H1 (cell line): ENCODE measurements around the gene SGSH. TPM values are rescaled to one million over a fixed set of nuclear protein-coding genes. Genes with fewer than 3 reads are reported as not detected.

Experiments used
- CTCF ChIA-PET: fragments of 300-600 bp; sonication (Branson Sonifier 250); formaldehyde crosslinking; loops from one replicate; lab custom pipeline; 2021; ENCODE audit not compliant: partially characterized antibody; lab: Charles Lee
- POLR2A ChIA-PET: fragments of 300-600 bp; sonication (Branson Sonifier 250); formaldehyde crosslinking; loops from one replicate; lab custom pipeline; 2021; ENCODE audit warnings: inconsistent platforms; ENCODE audit not compliant: partially characterized antibody; lab: Charles Lee
- DNase-seq, 2 experiments: peaks; one replicate each; pipeline versions ENCODE4 v3.0.0 to v3.0.0-alpha.2; 2010 to 2022; ENCODE audit warnings: low spot score in 2 of 2, low read depth in 1 of 2, mixed read lengths in 1 of 2
- FAIRE-seq: peaks from 2 replicates; lab custom pipeline; 2011; peaks lifted over from hg19 to GRCh38; lab: Jason Lieb, UNC
- H2AFZ ChIP-seq: 2 replicates; pipeline ENCODE4 v1.8.1; 2012; ENCODE audit warnings: low read length, inconsistent platforms
- H2AK5ac ChIP-seq: 2 replicates; pipeline ENCODE4 v1.6.1; 2013; ENCODE audit warnings: low read depth, low read length
- H2BK120ac ChIP-seq: replicated peaks from 2 replicates; pipeline ENCODE3; 2013; ENCODE audit warnings: low read depth, low read length, inconsistent platforms
- H2BK12ac ChIP-seq: 2 replicates; pipeline ENCODE4 v1.6.1; 2013; ENCODE audit warnings: low read depth, low read length
- H2BK15ac ChIP-seq: 2 replicates; pipeline ENCODE4 v1.6.1; 2013; ENCODE audit warnings: low read length
- H2BK20ac ChIP-seq: 2 replicates; pipeline ENCODE4 v1.6.1; 2013; ENCODE audit warnings: low read length
- H2BK5ac ChIP-seq: 2 replicates; pipeline ENCODE4 v1.6.1; 2013; ENCODE audit warnings: low read depth, low read length
- H3K14ac ChIP-seq: 2 replicates; pipeline ENCODE4 v1.6.1; 2013; ENCODE audit warnings: inconsistent platforms; ENCODE audit not compliant: insufficient read length
- H3K18ac ChIP-seq: 2 replicates; pipeline ENCODE4 v1.6.1; 2013; ENCODE audit warnings: low read length; ENCODE audit errors: extremely low read depth
- H3K23ac ChIP-seq: 2 replicates; pipeline ENCODE4 v1.6.1; 2013; ENCODE audit warnings: inconsistent platforms; ENCODE audit not compliant: insufficient read length
- H3K23me2 ChIP-seq: 2 replicates; pipeline ENCODE4 v1.6.1; 2013; ENCODE audit warnings: low read depth, low read length
- H3K27ac ChIP-seq: 2 replicates; pipeline ENCODE4 v1.6.1; 2011; ENCODE audit warnings: low read depth, low read length, inconsistent platforms
- H3K27me3 ChIP-seq, 4 experiments: replicated peaks in 1 of 4; 1 replicate in 1 of 4; 2 replicates in 3 of 4; pipeline versions ENCODE4 v1.6.1 to v1.8.1; 2011 to 2013; ENCODE audit warnings: low read length in 3 of 4, mild to moderate bottlenecking in 3 of 4, inconsistent platforms in 2 of 4, mixed read lengths in 2 of 4, moderate library complexity in 1 of 4; ENCODE audit not compliant: control insufficient read depth in 3 of 4, insufficient read depth in 3 of 4; ENCODE audit errors: extremely low read depth in 1 of 4
- H3K36me3 ChIP-seq, 4 experiments: 2 replicates each; pipeline versions ENCODE4 v1.6.1 to v1.8.1; 2011 to 2013; ENCODE audit warnings: mild to moderate bottlenecking in 4 of 4, low read length in 3 of 4, moderate library complexity in 2 of 4, control low read depth in 1 of 4, inconsistent platforms in 1 of 4; ENCODE audit not compliant: insufficient read depth in 4 of 4, control insufficient read depth in 2 of 4
- H3K4ac ChIP-seq: replicated peaks from 2 replicates; pipeline ENCODE3; 2013; ENCODE audit warnings: low read length, low read depth, mixed read lengths, inconsistent platforms; ENCODE audit not compliant: insufficient read length
- H3K4me1 ChIP-seq, 4 experiments: replicated peaks in 1 of 4; 1 replicate in 1 of 4; 2 replicates in 3 of 4; pipeline versions ENCODE4 v1.6.1 to v1.8.1; 2011 to 2013; ENCODE audit warnings: low read length in 3 of 4, inconsistent platforms in 2 of 4, mixed read lengths in 1 of 4; ENCODE audit not compliant: insufficient read depth in 4 of 4, control insufficient read depth in 3 of 4
- H3K4me2 ChIP-seq, 2 experiments: 2 replicates each; pipeline versions ENCODE4 v1.6.1 to v1.8.1; 2011 to 2013; ENCODE audit warnings: low read depth in 2 of 2, low read length in 2 of 2, control low read depth in 1 of 2, inconsistent platforms in 1 of 2, mild to moderate bottlenecking in 1 of 2; ENCODE audit not compliant: insufficient read depth in 1 of 2
- H3K4me3 ChIP-seq, 4 experiments: fragments of 200-600, 300-600 bp in 1 of 4; sonication (generic), shearing (Covaris generic), sonication (Bioruptor Twin) in 1 of 4; 2 replicates each; pipeline versions ENCODE4 v1.5.1 to v1.8.1; 2011 to 2016; ENCODE audit warnings: low read length in 4 of 4, low read depth in 3 of 4, control low read depth in 2 of 4, inconsistent platforms in 2 of 4, mild to moderate bottlenecking in 2 of 4, mixed read lengths in 1 of 4, moderate library complexity in 1 of 4; ENCODE audit not compliant: insufficient read depth in 2 of 4; ENCODE audit errors: extremely low read depth in 1 of 4
- H3K56ac ChIP-seq: replicated peaks from 2 replicates; pipeline ENCODE3; 2013; ENCODE audit warnings: low read depth, mild to moderate bottlenecking, mixed read lengths, low read length, inconsistent platforms; ENCODE audit not compliant: insufficient read length
- H3K79me1 ChIP-seq: 2 replicates; pipeline ENCODE4 v1.6.1; 2013; ENCODE audit warnings: low read depth, low read length, control low read depth
- H3K79me2 ChIP-seq, 2 experiments: 2 replicates each; pipeline versions ENCODE4 v1.6.1 to v1.8.1; 2012 to 2013; ENCODE audit warnings: low read length in 2 of 2, mild to moderate bottlenecking in 2 of 2, inconsistent platforms in 1 of 2; ENCODE audit not compliant: insufficient read depth in 2 of 2, control insufficient read depth in 1 of 2
- H3K9ac ChIP-seq, 4 experiments: replicated peaks in 1 of 4; 1 replicate in 1 of 4; 2 replicates in 3 of 4; pipeline versions ENCODE4 v1.6.1 to v1.8.1; 2011 to 2013; ENCODE audit warnings: low read depth in 3 of 4, low read length in 3 of 4, control low read depth in 2 of 4, mild to moderate bottlenecking in 2 of 4, moderate library complexity in 2 of 4, inconsistent platforms in 1 of 4; ENCODE audit errors: extremely low read depth in 1 of 4
- H3K9me3 ChIP-seq, 2 experiments: 2 replicates each; pipeline versions ENCODE4 v1.6.1 to v1.8.1; 2012 to 2013; ENCODE audit warnings: mild to moderate bottlenecking in 2 of 2, moderate library complexity in 2 of 2, control low read depth in 1 of 2, inconsistent platforms in 1 of 2, low read depth in 1 of 2, low read length in 1 of 2, mixed read lengths in 1 of 2; ENCODE audit not compliant: insufficient read depth in 2 of 2
- H4K20me1 ChIP-seq, 2 experiments: replicated peaks in 1 of 2; 2 replicates each; pipeline versions ENCODE3 to v1.8.1; 2011 to 2013; ENCODE audit warnings: inconsistent platforms in 2 of 2, low read length in 2 of 2, mild to moderate bottlenecking in 1 of 2; ENCODE audit not compliant: insufficient read depth in 2 of 2, control insufficient read depth in 1 of 2
- H4K5ac ChIP-seq: 2 replicates; pipeline ENCODE4 v1.6.1; 2013; ENCODE audit warnings: low read length, low read depth, mixed read lengths, inconsistent platforms; ENCODE audit not compliant: insufficient read length
- H4K8ac ChIP-seq: 2 replicates; pipeline ENCODE4 v1.8.0; 2013; ENCODE audit warnings: mild to moderate bottlenecking, moderate library complexity, low read length, inconsistent platforms; ENCODE audit not compliant: insufficient read depth; ENCODE audit errors: extremely low read depth
- H4K91ac ChIP-seq: replicated peaks from 2 replicates; pipeline ENCODE3; 2013; ENCODE audit warnings: low read length, mixed read lengths, inconsistent platforms; ENCODE audit not compliant: insufficient read length
- ATF3 ChIP-seq: IDR thresholded peaks from 2 replicates; pipeline ENCODE4 v1.6.1; 2011; ENCODE audit warnings: low read depth, mild to moderate bottlenecking, low read length; ENCODE audit not compliant: insufficient read depth
- BACH1 ChIP-seq: IDR thresholded peaks from 2 replicates; pipeline ENCODE4 v1.6.1; 2012; ENCODE audit warnings: low read length, improper control_type of control experiment
- BCL11A ChIP-seq, 2 experiments: IDR thresholded peaks; one replicate each; pipeline ENCODE4 v1.6.1; 2011; ENCODE audit warnings: low read depth in 2 of 2, low read length in 2 of 2, mild to moderate bottlenecking in 2 of 2
- CHD1 ChIP-seq: IDR thresholded peaks from 2 replicates; pipeline ENCODE4 v1.6.1; 2012; ENCODE audit warnings: low read depth, low read length, improper control_type of control experiment
- FOSL1 ChIP-seq: IDR thresholded peaks from 2 replicates; pipeline ENCODE4 v1.6.1; 2011; ENCODE audit warnings: mild to moderate bottlenecking, low read depth, low read length, moderate library complexity; ENCODE audit not compliant: insufficient read depth
- JUND ChIP-seq: IDR thresholded peaks from 2 replicates; pipeline ENCODE4 v1.6.1; 2011; ENCODE audit warnings: mild to moderate bottlenecking, improper control_type of control experiment, low read length
- KDM1A ChIP-seq: fragments of 200-600, 300-600 bp; sonication (generic); IDR thresholded peaks from 2 replicates; pipeline ENCODE4 v1.7.1; 2016; ENCODE audit warnings: mild to moderate bottlenecking, low read length, borderline replicate concordance
- KDM4A ChIP-seq: IDR thresholded peaks from one replicate; pipeline ENCODE4 v1.7.1; 2012; ENCODE audit warnings: low read depth, mild to moderate bottlenecking, moderate library complexity, low read length, inconsistent platforms; ENCODE audit not compliant: severe bottlenecking
- MAX ChIP-seq: IDR thresholded peaks from 2 replicates; pipeline ENCODE4 v1.6.1; 2012; ENCODE audit warnings: inconsistent platforms
- POLR2AphosphoS5 ChIP-seq: IDR thresholded peaks from 2 replicates; pipeline ENCODE4 v1.6.1; 2011; ENCODE audit warnings: low read depth, low read length
- SIN3A ChIP-seq, 2 experiments: IDR thresholded peaks in 1 of 2; conservative IDR thresholded peaks in 1 of 2; 2 replicates each; pipeline ENCODE4 v1.6.1; 2011 to 2012; ENCODE audit warnings: low read length in 2 of 2, improper control_type of control experiment in 1 of 2, low read depth in 1 of 2, mild to moderate bottlenecking in 1 of 2
- SP2 ChIP-seq: IDR thresholded peaks from 2 replicates; pipeline ENCODE4 v1.6.1; 2012; ENCODE audit warnings: mild to moderate bottlenecking, low read length, inconsistent platforms
- WGBS, 2 experiments: shearing (Covaris generic) in 1 of 2; methylation state at CpG; one replicate each; pipeline versions ENCODE4 v1.1.6 to v1.1.7; 2013 to 2015; ENCODE audit warnings: low lambda C conversion rate in 2 of 2, mixed read lengths in 2 of 2, inconsistent platforms in 1 of 2, low coverage in 1 of 2, missing lambda C conversion rate in 1 of 2; ENCODE audit not compliant: insufficient replicate concordance in 2 of 2, insufficient coverage in 1 of 2, insufficient read length in 1 of 2; ENCODE audit errors: extremely low coverage in 1 of 2, missing lambda C conversion rate in 1 of 2; 5-methylcytosine and 5-hydroxymethylcytosine counted together
- polyA plus RNA-seq, 7 experiments: library from polyadenylated mRNA; depleted of rRNA in 3 of 7; stranded (reverse) in 5 of 7; unstranded in 2 of 7; fragments of >200 nt in 5 of 7; fragments of 200-250 nt in 2 of 7; gene quantifications; 1 replicate in 5 of 7; 2 replicates in 1 of 7; 4 replicates in 1 of 7; pipeline versions ENCODE4 v1.2.1 to v1.2.3, GENCODE V29; 2011 to 2013; ENCODE audit warnings: missing spikeins in 2 of 7, mixed read lengths in 2 of 7
- total RNA-seq: library from RNA; stranded (reverse); fragmentation: NEBNext Ultra II Directional; extraction: Animal tissue kit (Norgen Biotek cat#: 25700); gene quantifications from 2 replicates; pipeline ENCODE4 v1.2.1, GENCODE V29; 2021

Gene SGSH
- total and polyA plus RNA-seq, 2 of the 8 experiments (the other 6 are each of a cell fraction or from before 2014, with no cell fraction given), result 18.0 to 19.6 TPM

- H2BK20ac ChIP-seq, result no peak overlapping the region
- H4K91ac ChIP-seq, result no peak overlapping the region
- H2AK5ac ChIP-seq, result no peak overlapping the region
- H4K5ac ChIP-seq, result no peak overlapping the region
- H3K4me2 ChIP-seq, result no peak overlapping the region
- no peak for FAIRE-seq
- H3K18ac ChIP-seq, result no peak overlapping the region
- H2BK12ac ChIP-seq, result no peak overlapping the region
- H2BK120ac ChIP-seq, result no peak overlapping the region
- no peak overlapping the region for H2AFZ ChIP-seq
- peaks cover 0 to 6% (median 3%) of the 10 kb centered on the region in 4 experiments; a peak in 3 of 8 replicates for H3K36me3 ChIP-seq
- no peak overlapping the region for H2BK15ac ChIP-seq
- no peak overlapping the region for H3K4me3 ChIP-seq
- DNase-seq, result no peak
- H3K9me3 ChIP-seq, result 0 out of 4 replicates have a peak, but pooled peaks cover 0 to 2% of the 10 kb centered on the region in 2 experiments
- H3K23me2 ChIP-seq, result no peaks in the 10 kb centered on the region
- no peak overlapping the region for H4K8ac ChIP-seq
- no peak overlapping the region for H3K4ac ChIP-seq
- H3K79me1 ChIP-seq, result 0 out of 2 replicates have a peak, but pooled peaks cover 2% of the 10 kb centered on the region
- no peaks in the 10 kb centered on the region for H3K27me3 ChIP-seq
- no peaks in the 10 kb centered on the region for H3K79me2 ChIP-seq
- H3K23ac ChIP-seq, result no peak overlapping the region
- POLR2A ChIA-PET, result interaction anchor here (0.9 to 2.3 kb wide), 4 partner anchors 8 to 33 kb away, joined by 3 to 7 read pairs (median 5); no protein-coding TSS in a partner anchor
- H3K4me1 ChIP-seq, result no peaks in the 10 kb centered on the region
- CTCF ChIA-PET, result interaction anchor here (1.0 to 4.6 kb wide), 4 partner anchors 11 to 47 kb away, joined by 4 to 20 read pairs (median 10); no protein-coding TSS in a partner anchor
- no peak overlapping the region for H3K27ac ChIP-seq
- WGBS, 2 experiments, result 85% methylated on average over 17 of the region's 17 CpGs; no CpG with 5 or more reads in 1 of the 2 experiments
- no peak overlapping the region for H3K14ac ChIP-seq
- no peak overlapping the region for H3K9ac ChIP-seq
- H3K56ac ChIP-seq, result no peak overlapping the region
- peaks cover 0 to 2% of the 10 kb centered on the region in 2 experiments for H4K20me1 ChIP-seq
- H2BK5ac ChIP-seq, result no peak overlapping the region
- no peak for TF ChIP-seq BCL11A (IDR thresholded peaks at IDR 0.05; ENCODE audit: low read depth in 2 of 2, low read length in 2 of 2)
- TF ChIP-seq SP2, result no peak
- TF ChIP-seq KDM4A, result no peak
- no peak for TF ChIP-seq BACH1
- TF ChIP-seq POLR2AphosphoS5, result no peak
- no peak for TF ChIP-seq FOSL1
- TF ChIP-seq ATF3, result no peak
- TF ChIP-seq JUND, result no peak
- no peak for TF ChIP-seq CHD1
- TF ChIP-seq MAX, result no peak
- TF ChIP-seq SIN3A (conservative IDR thresholded peaks at IDR 0.05 in 1 of 2, IDR thresholded peaks at IDR 0.05 in 1 of 2; ENCODE audit: low read depth in 1 of 2, low read length in 2 of 2), result no peak
- no peak for TF ChIP-seq KDM1A
Observed at GRCh38 chr17:80236911-80237310, 16.8 kb upstream of the SGSH start.
